NCI-H524 (cell line): ENCODE results near the gene ANKRD13C.
"Not testable (repeated sequence)": the region's sequence is repeated elsewhere in the genome, so short reads cannot be mapped to it uniquely, and the experiment has no call there.

Source experiments
- DNase-seq, 2 experiments: peaks; one replicate each; lab custom pipeline; 2025; lab: John Stamatoyannopoulos, UW

Gene ANKRD13C

GRCh38 chr1:70360321-70360720 is 5.8 kb upstream of the ANKRD13C start:
- DNase-seq, result no peak

- DNase-seq, result no peak
These were observed 4.5 kb upstream of the ANKRD13C start for GRCh38 chr1:70358921-70359564.

- no peak for DNase-seq
These were observed 1.4 kb upstream of the ANKRD13C start for GRCh38 chr1:70355920-70356319.

GRCh38 chr1:70355111-70355407 is 537 bp upstream of the ANKRD13C start:
- no peak for DNase-seq

GRCh38 chr1:70353601-70354331 is 756 bp downstream of the ANKRD13C start:
- DNase-seq, result peak; percentile 17 to 35

DNA sequence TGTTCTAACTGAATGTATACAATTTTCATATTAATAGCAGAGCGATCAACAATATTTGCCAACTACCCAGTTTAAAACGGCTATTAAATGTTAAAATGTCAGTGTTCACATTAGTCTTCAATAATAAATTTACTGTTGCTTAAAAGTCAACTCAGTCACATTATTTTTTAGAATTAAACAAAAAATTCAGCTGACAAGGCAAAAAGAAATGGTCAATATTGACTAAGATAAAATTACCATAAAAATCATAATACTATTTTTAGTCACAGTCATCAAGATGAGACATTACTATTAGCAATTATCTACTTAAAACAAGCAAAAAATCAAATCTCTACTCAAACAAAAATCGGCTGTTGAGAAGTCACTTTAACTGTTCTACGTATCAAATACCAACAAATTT is 1.5 kb downstream of the ANKRD13C start:
- no peak for DNase-seq

DNA sequence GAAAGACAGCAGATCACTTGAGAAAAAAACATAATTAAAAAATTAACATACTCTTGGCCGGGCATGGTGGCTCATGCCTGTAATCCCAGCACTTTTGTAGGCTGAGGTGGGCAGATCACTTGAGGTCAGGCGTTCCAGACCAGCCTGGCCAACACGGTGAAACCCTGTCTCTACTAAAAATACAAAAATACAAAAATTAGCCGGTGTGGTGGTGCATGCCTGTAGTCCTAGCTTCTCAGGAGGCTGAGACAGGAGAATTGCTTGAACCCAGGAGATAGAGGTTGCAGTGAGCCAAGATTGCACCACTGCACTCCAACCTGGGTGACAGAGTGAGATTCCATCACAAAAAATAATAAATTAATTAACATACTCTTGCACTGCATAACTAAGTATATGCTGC is 4.7 kb downstream of the ANKRD13C start:
- not testable (repeated sequence) for DNase-seq

- no peak for DNase-seq
These were observed 5.9 kb downstream of the ANKRD13C start for GRCh38 chr1:70348399-70349165.

GRCh38 chr1:70339644-70340043 is 14.9 kb downstream of the ANKRD13C start:
- not testable (repeated sequence) for DNase-seq

DNA sequence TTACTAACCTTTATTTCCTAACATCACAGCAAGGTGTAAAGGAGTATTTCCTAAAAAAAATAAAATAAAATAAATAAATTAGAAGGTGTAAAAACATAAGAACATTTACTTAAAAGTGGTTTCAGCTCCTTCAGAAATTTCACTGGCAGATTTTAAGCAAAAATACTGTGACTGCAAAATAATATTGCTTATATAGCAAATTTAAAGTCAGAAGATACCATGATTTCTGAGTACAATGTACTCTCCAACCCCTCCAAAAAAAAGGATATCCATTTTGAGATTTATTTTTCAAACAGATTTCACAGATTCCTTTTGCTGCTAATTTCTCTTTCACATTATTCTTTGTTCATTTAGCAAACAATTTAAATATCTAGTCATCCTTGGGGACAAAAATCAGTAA is 18.5 kb downstream of the ANKRD13C start:
- no peak for DNase-seq

DNA sequence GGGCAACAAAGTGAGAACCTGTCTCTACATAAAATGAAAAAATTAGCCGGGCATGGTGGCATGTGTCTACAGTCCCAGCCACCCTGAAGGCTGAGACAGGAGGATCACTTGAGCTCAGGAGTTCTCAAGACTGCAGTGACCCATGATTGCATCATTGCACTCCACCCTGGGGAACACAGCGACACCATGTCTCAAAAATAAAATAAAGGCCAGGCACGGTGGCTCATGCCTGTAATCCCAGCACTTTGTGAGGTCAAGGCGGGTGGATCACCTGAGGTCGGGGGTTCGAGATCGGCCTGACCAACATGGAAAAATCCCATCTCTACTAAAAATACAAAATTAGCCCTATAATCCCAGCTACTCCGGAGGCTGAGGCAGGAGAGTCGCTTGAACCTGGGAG is 20.1 kb downstream of the ANKRD13C start:
- no peak for DNase-seq

DNA sequence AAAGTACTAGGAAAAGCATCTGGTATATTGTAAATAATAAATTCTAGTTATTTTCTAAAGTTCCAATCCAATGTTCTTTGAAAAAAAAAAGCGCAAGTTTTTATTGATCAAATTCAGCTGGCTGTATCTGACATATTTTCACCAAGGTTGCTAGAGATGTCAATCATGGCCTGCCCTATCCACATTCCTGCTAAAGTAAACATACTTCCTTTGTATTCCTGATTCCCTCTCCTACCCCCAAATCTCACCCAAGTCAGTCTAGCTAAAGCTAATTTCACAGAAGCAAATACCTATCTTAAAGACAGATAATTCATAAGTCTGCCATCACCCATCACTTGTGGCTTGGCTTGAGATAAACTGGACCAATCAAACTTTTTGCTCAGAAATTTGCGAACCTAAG is 21.3 kb downstream of the ANKRD13C start:
- no peak for DNase-seq

DNA sequence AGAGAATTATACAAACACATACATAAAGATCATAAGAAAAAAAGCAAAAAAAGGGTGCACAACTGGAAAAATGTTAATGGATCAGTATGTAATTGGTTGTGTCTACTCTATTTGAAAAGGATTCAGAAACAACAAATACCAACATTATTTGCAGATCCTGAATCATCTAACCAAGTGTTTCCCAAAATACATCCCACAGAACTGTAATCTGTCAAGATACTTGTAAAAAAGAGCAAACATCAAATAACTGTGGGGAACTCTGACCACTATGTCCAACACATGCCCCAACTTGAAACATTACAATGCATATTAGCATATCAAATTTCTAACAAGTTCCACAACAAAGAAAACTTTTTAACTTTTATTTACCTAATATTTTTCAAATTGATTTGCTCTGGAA is 22.6 kb downstream of the ANKRD13C start:
- DNase-seq, result no peak

GRCh38 chr1:70327306-70328076 is 27.0 kb downstream of the ANKRD13C start:
- no peak for DNase-seq

DNA sequence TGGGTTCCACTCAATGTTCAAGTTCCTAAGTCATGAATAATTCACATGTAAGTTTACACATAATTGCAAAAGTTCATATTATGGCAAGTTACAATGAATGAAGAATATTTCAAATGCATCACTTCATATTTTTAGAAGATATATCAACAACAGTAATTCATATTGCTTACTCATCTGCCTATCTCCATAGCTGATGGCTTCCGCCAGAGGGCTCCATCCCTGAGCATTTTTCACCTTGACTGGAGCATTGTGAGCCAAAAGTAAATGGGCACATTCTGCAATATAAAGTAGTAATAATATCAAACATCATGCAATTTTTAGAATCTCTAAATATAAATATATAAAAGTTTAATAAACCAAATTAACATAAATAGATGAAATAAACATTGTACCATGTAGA is 29.8 kb downstream of the ANKRD13C start:
- no peak for DNase-seq

GRCh38 chr1:70319750-70320149 is 34.8 kb downstream of the ANKRD13C start:
- DNase-seq, result no peak

DNA sequence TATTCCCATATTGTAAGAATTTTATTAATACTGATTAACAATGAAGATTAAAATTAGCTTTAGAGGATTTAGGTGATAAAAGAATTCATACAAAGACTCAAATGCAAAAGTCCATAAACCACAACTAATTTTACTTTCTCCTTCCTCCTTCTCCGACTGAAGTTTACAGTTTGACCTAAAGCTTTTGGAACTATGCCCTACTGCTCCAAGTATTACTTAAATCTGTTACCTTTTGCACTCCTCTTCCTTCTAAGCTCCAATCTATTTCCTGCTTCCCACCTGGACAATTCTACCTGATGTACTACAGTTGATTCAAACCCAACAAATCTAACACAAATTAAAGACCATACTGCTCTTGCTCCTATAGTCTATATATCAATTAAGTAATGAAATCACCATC is 36.3 kb downstream of the ANKRD13C start:
- no peak for DNase-seq

DNA sequence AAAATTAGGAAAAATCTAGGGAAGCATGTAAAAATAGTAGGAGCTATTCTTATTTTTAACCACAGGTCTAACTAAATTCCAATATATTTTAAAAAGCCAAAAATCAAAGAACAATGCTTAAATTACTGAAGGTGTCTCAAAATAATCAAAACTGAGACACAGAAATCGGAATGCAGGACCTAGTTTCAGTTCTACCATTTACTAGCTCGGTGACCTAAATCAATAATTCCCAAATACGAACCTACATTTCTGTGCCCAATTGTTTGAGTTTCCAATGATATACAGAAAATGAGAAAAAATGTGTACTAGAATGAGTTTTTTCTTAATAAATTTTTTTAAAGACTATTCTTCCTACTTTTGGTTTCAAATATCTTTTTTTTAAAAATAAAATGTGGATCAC is 37.4 kb downstream of the ANKRD13C start:
- no peak for DNase-seq

- DNase-seq, result no peak
These were observed 38.7 kb downstream of the ANKRD13C start for GRCh38 chr1:70315782-70316181.

DNA sequence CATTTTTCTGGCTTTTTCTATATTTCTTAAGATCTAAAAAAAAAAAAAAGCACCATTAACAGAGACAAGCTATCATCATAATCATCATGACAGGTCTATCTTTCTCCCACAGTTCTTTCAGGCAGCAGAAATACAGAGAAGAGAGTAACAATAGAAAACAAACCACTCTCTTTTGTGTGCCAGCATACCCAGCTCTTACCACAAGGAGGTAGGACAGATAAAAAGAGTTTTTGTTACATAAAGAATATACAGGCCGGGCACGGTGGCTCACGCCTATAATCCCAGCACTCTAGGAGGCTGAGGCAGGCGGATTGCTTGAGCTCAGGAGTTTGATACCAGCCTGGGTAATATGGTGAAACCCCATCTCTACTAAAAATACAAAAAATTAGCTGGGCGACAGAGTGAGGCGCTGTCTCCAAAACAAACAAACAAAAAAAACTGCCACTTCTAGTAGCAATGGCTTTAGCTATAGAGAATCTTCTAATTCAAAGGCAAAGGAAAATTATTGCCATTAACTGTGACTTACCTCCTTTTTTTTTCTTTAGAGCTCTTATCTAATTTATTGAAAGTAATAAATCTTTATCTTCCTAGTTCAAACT is 39.7 kb downstream of the ANKRD13C start:
- no peak for DNase-seq

DNA sequence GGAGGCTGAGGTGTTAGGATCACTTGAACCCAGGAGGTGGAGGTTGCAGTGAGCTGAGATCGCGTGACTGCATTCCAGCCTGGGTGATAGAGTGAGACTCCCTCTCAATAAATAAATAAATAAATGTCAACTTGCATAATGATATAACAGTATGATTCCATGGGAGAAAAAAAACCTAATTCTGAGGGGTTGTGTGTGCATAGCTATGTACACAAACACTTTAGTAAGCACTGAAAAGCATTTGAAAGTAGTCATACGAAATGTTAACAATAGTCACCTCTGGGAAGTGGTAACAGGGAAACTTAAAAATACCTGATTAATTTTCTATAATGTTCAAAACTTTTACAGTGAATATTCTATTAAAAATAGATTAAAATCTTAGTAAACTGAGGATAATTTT is 43.2 kb downstream of the ANKRD13C start:
- DNase-seq, result no peak

DNA sequence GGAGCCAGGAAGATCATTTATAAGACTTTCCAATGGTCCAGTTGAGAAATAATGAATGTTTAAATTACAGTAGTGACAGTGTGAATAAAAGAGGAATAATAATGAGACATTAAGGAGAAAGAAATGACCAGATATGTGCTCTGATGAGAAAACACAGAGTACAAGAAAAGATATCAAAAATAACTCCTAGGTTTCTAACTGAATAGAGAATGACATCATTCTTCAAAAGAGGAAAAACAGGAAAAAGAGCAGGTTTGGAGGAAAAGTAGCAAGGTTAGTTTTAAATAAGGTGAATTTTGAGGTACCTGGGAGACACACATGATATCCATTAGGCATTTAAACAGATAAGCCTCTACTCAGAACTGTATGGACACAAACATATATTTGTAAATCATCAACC is 55.0 kb downstream of the ANKRD13C start:
- no peak for DNase-seq
